ENCODE results near the gene ELSPBP1. TPM values are rescaled to one million over a fixed set of nuclear protein-coding genes. Genes with fewer than 3 reads are reported as not detected.
"Not testable (repeated sequence)": the region's sequence is repeated elsewhere in the genome, so short reads cannot be mapped to it uniquely, and the experiment has no call there.

ELSPBP1 gene
- not detected for total RNA-seq

GRCh38 chr19:47994209-47994802 lies at the start of gene ELSPBP1:
Gene ELSPBP1 (plus strand): TSS chr19:47994632. CDS start chr19:48008668, 14,036 bp downstream.
- no peak for DNase-seq (ENCODE audit: low read depth in 2 of 3, low spot score in 2 of 3)

GRCh38 chr19:47949852-47950521 lies 44.4 kb upstream of the ELSPBP1 start:
- DNase-seq (ENCODE audit: low read depth in 2 of 3, low spot score in 2 of 3) = not testable (repeated sequence)

- DNase-seq (ENCODE audit: low read depth in 2 of 3, low spot score in 2 of 3) = not testable (repeated sequence)
Measured at GRCh38 chr19:47952132-47952531, 42.3 kb upstream of the ELSPBP1 start.

GRCh38 chr19:47955936-47956335 lies 38.5 kb upstream of the ELSPBP1 start:
- DNase-seq (ENCODE audit: low read depth in 2 of 3, low spot score in 2 of 3) = not testable (repeated sequence)

GRCh38 chr19:47973529-47973928 lies 20.9 kb upstream of the ELSPBP1 start:
- DNase-seq (ENCODE audit: low read depth in 2 of 3, low spot score in 2 of 3) = peak in 1 of 3 donors; percentile 13

GRCh38 chr19:47991191-47991808 lies 3.1 kb upstream of the ELSPBP1 start:
- DNase-seq (ENCODE audit: low read depth in 2 of 3, low spot score in 2 of 3) = no peak

GRCh38 chr19:47992070-47992469 lies 2.4 kb upstream of the ELSPBP1 start, which contains the start of gene BSPH1:
Gene BSPH1 (minus strand): TSS chr19:47992170. CDS start chr19:47992081, 89 bp downstream.
- DNase-seq (ENCODE audit: low read depth in 2 of 3, low spot score in 2 of 3) = no peak

- DNase-seq (ENCODE audit: low read depth in 2 of 3, low spot score in 2 of 3) = no peak
Measured at GRCh38 chr19:47996230-47996727, 1.8 kb downstream of the ELSPBP1 start.

- DNase-seq (ENCODE audit: low read depth in 2 of 3, low spot score in 2 of 3) = no peak
Measured at GRCh38 chr19:47998800-47999199, 4.4 kb downstream of the ELSPBP1 start.

GRCh38 chr19:48000846-48001245 lies 6.4 kb downstream of the ELSPBP1 start:
- no peak for DNase-seq (ENCODE audit: low read depth in 2 of 3, low spot score in 2 of 3)

GRCh38 chr19:48004236-48004635 lies 9.8 kb downstream of the ELSPBP1 start:
- no peak for DNase-seq (ENCODE audit: low read depth in 2 of 3, low spot score in 2 of 3)

- no peak for DNase-seq (ENCODE audit: low read depth in 2 of 3, low spot score in 2 of 3)
Measured at GRCh38 chr19:48006762-48007161, 12.3 kb downstream of the ELSPBP1 start.

GRCh38 chr19:48010932-48011758 lies 16.7 kb downstream of the ELSPBP1 start:
- DNase-seq (ENCODE audit: low read depth in 2 of 3, low spot score in 2 of 3) = no peak

GRCh38 chr19:48020686-48021085 lies 26.3 kb downstream of the ELSPBP1 start:
- DNase-seq (ENCODE audit: low read depth in 2 of 3, low spot score in 2 of 3) = no peak

- no peak for DNase-seq (ENCODE audit: low read depth in 2 of 3, low spot score in 2 of 3)
Measured at GRCh38 chr19:48023011-48023410, 28.6 kb downstream of the ELSPBP1 start.

- DNase-seq (ENCODE audit: low read depth in 2 of 3, low spot score in 2 of 3) = no peak
Measured at GRCh38 chr19:48023518-48023917, 29.1 kb downstream of the ELSPBP1 start.

- DNase-seq (ENCODE audit: low read depth in 2 of 3, low spot score in 2 of 3) = no peak
Measured at GRCh38 chr19:48025480-48025879, 31.0 kb downstream of the ELSPBP1 start.

- DNase-seq (ENCODE audit: low read depth in 2 of 3, low spot score in 2 of 3) = no peak
Measured at GRCh38 chr19:48029431-48029830, 35.0 kb downstream of the ELSPBP1 start.

GRCh38 chr19:48030073-48030472 lies 35.6 kb downstream of the ELSPBP1 start:
- DNase-seq (ENCODE audit: low read depth in 2 of 3, low spot score in 2 of 3) = no peak

GRCh38 chr19:48033604-48034003 lies 39.2 kb downstream of the ELSPBP1 start:
- DNase-seq (ENCODE audit: low read depth in 2 of 3, low spot score in 2 of 3) = no peak

GRCh38 chr19:48036765-48037164 lies 42.3 kb downstream of the ELSPBP1 start:
- DNase-seq (ENCODE audit: low read depth in 2 of 3, low spot score in 2 of 3) = no peak

Measured in hematopoietic multipotent progenitor cell (in vitro differentiated cells).